ENCODE data around the gene TMEM250.

DNA sequence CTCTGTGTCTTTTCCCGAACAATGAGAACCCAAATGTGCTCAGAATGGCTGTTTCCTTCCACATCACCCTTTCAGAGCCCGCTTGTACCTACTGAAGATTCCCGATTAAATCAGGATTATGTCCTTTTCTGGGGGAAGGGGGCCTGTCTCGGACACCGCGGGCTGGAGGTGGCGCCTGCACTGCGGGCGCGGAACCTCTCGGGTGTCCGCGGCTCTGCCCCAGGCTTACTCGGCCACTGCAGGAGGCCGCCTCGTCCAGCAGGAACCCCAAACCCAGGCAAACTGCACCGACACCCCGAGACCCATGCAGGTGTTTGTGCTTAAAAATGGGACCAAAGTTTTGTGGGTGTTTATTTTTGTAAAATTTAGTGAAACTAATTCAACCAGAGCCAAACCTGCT, 8.6 kb upstream of the TMEM250 start:
- TF ChIP-seq CTCF (conservative IDR thresholded peaks at IDR 0.05) (no peak), ZFX (IDR thresholded peaks at IDR 0.05) (no peak)
